Erythroblast (primary cell): ENCODE measurements around the gene CA5A.
"Not testable (repeated sequence)": the region's sequence is repeated elsewhere in the genome, so short reads cannot be mapped to it uniquely, and the experiment has no call there.

Source experiments
- DNase-seq, 2 experiments: peaks; one replicate each; lab custom pipeline; 2025; lab: John Stamatoyannopoulos, UW
- GATA1 ChIP-seq: IDR thresholded peaks from 2 replicates; pipeline ENCODE4 v1.6.1; 2011; ENCODE audit warnings: low read depth, mild to moderate bottlenecking, control low read depth, low read length, moderate library complexity
- POLR2A ChIP-seq: IDR thresholded peaks from 2 replicates; pipeline ENCODE4 v1.6.1; 2011; ENCODE audit warnings: mild to moderate bottlenecking, low read length

CA5A gene

GRCh38 chr16:87891764-87892163 lies 44.6 kb downstream of the CA5A start:
- TF ChIP-seq GATA1 (no peak), POLR2A (no peak)
- DNase-seq: no peak

- peak; percentile 41 to 42 for DNase-seq
Measured at GRCh38 chr16:87889762-87890161, 46.6 kb downstream of the CA5A start.

- not testable (repeated sequence) for DNase-seq
Measured at GRCh38 chr16:87888346-87888745, 48.0 kb downstream of the CA5A start.

- not testable (repeated sequence) for DNase-seq
Measured at GRCh38 chr16:87887931-87888330, 48.4 kb downstream of the CA5A start.

GRCh38 chr16:87885371-87885967 lies 50.9 kb downstream of the CA5A start:
- DNase-seq: not testable (repeated sequence)

GRCh38 chr16:87882436-87883019 lies 53.8 kb downstream of the CA5A start:
- no peak for DNase-seq
- TF ChIP-seq POLR2A (no peak), GATA1 (no peak)

GRCh38 chr16:87881324-87882200 lies 54.8 kb downstream of the CA5A start:
- DNase-seq: no peak
- TF ChIP-seq GATA1 (no peak), POLR2A (no peak)

- TF ChIP-seq GATA1 (no peak), POLR2A (no peak)
- no peak for DNase-seq
Measured at GRCh38 chr16:87880117-87880696, 56.1 kb downstream of the CA5A start.

- DNase-seq: peak in 1 of 2 experiments; percentile 24
Measured at GRCh38 chr16:87879411-87880013, 56.8 kb downstream of the CA5A start.

GRCh38 chr16:87878704-87879103 lies 57.6 kb downstream of the CA5A start:
- DNase-seq: no peak
- no peak for TF ChIP-seq POLR2A
- no peak for TF ChIP-seq GATA1

- no peak for DNase-seq
- TF ChIP-seq POLR2A: no peak
- no peak for TF ChIP-seq GATA1
Measured at GRCh38 chr16:87877942-87878507, 58.3 kb downstream of the CA5A start.

- no peak for TF ChIP-seq POLR2A
- TF ChIP-seq GATA1: no peak
- DNase-seq: no peak
Measured at GRCh38 chr16:87874639-87875427, 61.5 kb downstream of the CA5A start.

- DNase-seq: peak in 1 of 2 experiments; percentile 28
Measured at GRCh38 chr16:87870418-87871291, 65.7 kb downstream of the CA5A start.

GRCh38 chr16:87869879-87870417 lies 66.4 kb downstream of the CA5A start:
- not testable (repeated sequence) for DNase-seq
